Smooth muscle cell (in vitro differentiated cells): ENCODE measurements around the gene TRPM3. TPM values are rescaled to one million over a fixed set of nuclear protein-coding genes. Genes with fewer than 3 reads are reported as not detected.

ENCODE experiments used
- DNase-seq: peaks from one replicate; lab custom pipeline; 2025; ENCODE audit not compliant: unreplicated experiment; lab: John Stamatoyannopoulos, UW
- H2AFZ ChIP-seq: fragments of 200-600 bp; sonication (generic); 2 replicates; pipeline ENCODE4 v1.6.0; 2016; ENCODE audit warnings: antibody characterized with exemption, low read depth, mild to moderate bottlenecking
- H3F3A ChIP-seq: fragments of 200-600 bp; sonication (generic); 2 replicates; pipeline ENCODE4 v1.6.0; 2017; ENCODE audit warnings: antibody characterized with exemption, low read depth
- H3K27ac ChIP-seq: fragments of 200-600 bp; sonication (generic); 2 replicates; pipeline ENCODE4 v1.5.1; 2016; ENCODE audit warnings: low read depth, mild to moderate bottlenecking
- H3K27me3 ChIP-seq: fragments of 200-600 bp; sonication (generic); 2 replicates; pipeline ENCODE4 v1.6.1; 2016; ENCODE audit warnings: low read depth, mild to moderate bottlenecking
- H3K36me3 ChIP-seq: fragments of 200-600 bp; sonication (generic); 2 replicates; pipeline ENCODE4 v1.5.1; 2016; ENCODE audit warnings: low read depth
- H3K4me1 ChIP-seq: fragments of 200-600 bp; sonication (generic); 2 replicates; pipeline ENCODE4 v1.5.1; 2016; ENCODE audit warnings: low read depth
- H3K4me2 ChIP-seq: fragments of 200-600 bp; sonication (generic); 2 replicates; pipeline ENCODE4 v1.6.0; 2016; ENCODE audit warnings: mild to moderate bottlenecking
- H3K4me3 ChIP-seq: fragments of 200-600 bp; sonication (generic); 2 replicates; pipeline ENCODE4 v1.5.1; 2016; ENCODE audit warnings: mild to moderate bottlenecking
- H3K79me2 ChIP-seq: fragments of 200-600 bp; sonication (generic); 2 replicates; pipeline ENCODE4 v1.6.0; 2016; ENCODE audit warnings: low read depth, mild to moderate bottlenecking
- H3K9ac ChIP-seq: fragments of 200-600 bp; sonication (generic); 2 replicates; pipeline ENCODE4 v1.6.0; 2016; ENCODE audit warnings: low read depth
- H3K9me3 ChIP-seq: fragments of 200-600 bp; sonication (generic); replicated peaks from 2 replicates; pipeline ENCODE4 v1.5.1; 2016; ENCODE audit warnings: low read depth
- H4K20me1 ChIP-seq: fragments of 200-600 bp; sonication (generic); 2 replicates; pipeline ENCODE4 v1.6.0; 2016; ENCODE audit warnings: low read depth
- CTCF ChIP-seq: fragments of 200-600 bp; sonication (generic); IDR thresholded peaks from 2 replicates; pipeline ENCODE4 v1.5.1; 2017; ENCODE audit warnings: borderline replicate concordance, mild to moderate bottlenecking, antibody characterized with exemption; ENCODE audit not compliant: insufficient read depth, poor library complexity, severe bottlenecking
- WGBS: methylation state at CpG from one replicate; pipeline ENCODE4 v1.1.7; 2016; ENCODE audit warnings: low lambda C conversion rate; 5-methylcytosine and 5-hydroxymethylcytosine counted together
- microRNA counts: library from miRNA; unstranded; fragments of <30 nt; microRNA quantifications from one replicate; lab custom pipeline; 2016
- microRNA-seq: library from miRNA; unstranded; fragments of <30 nt; microRNA quantifications from one replicate; pipeline ENCODE4, GENCODE V29; 2016; ENCODE audit warnings: borderline number of aligned reads
- polyA plus RNA-seq: library from polyadenylated mRNA; unstranded; fragments of >200 nt; fragmentation: Nextera tagmentation; extraction: Ambion mirVana; gene quantifications from 2 replicates; pipeline ENCODE4 v1.2.1, GENCODE V29; 2016
- small RNA-seq: library from RNA; depleted of rRNA; stranded (forward); fragments of <200 nt; gene quantifications from one replicate; pipeline ENCODE3, GENCODE V24; 2014
- total RNA-seq: library from RNA; depleted of rRNA; stranded (reverse); fragments of >200 nt; gene quantifications from 2 replicates; pipeline ENCODE4 v1.2.3, GENCODE V29; 2014

The TRPM3 gene
- total and polyA plus RNA-seq, 2 experiments from 2014 or later: not detected

DNA sequence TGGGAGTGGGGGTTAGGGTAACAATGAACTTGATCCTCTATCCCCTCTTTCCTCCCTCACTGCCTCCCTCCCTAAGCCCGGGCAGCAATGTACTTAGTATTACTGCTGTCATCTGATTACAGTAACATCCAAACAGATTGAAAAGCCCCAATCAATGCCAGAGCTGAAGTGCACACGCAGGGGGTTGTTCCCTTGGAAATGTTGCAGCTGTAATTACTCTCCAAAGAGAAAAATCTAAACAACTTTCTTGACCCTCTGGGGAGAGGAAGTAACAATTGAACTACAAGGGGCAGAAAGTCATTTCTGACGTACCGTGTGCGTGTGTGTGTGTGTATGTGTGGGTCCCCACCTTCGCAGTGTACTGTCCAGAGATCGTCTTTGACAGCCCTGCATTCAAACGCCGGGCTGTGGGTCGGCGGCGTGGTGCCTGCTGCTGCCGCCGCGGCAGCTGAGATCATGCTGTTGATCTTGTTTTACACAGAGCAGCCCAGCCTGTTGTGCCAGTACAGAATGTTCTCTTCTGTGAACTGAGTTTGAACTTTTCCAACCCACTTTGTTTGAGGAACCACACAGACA lies 640.9 kb downstream of the TRPM3 start:
- Histone ChIP-seq H3K27ac (no peak overlapping the region), H3K79me2 (no peaks in the 10 kb centered on the region), H3K9me3 (no peaks in the 10 kb centered on the region), H4K20me1 (no peaks in the 10 kb centered on the region), H3K9ac (no peak overlapping the region), H3K27me3 (no peaks in the 10 kb centered on the region), H3K36me3 (no peaks in the 10 kb centered on the region), H3K4me3 (no peak overlapping the region), H3K4me2 (peak overlapping the region; percentile 12), H3F3A (peaks cover 5% of the 10 kb centered on the region), H3K4me1 (peaks cover 11% of the 10 kb centered on the region), H2AFZ (peak overlapping the region; percentile 52)
- 53% methylated on average over 15 of the region's 15 CpGs for WGBS
- no peak for TF ChIP-seq CTCF
- no peak for DNase-seq

GRCh38 chr9:70479880-70480291 lies 641.5 kb downstream of the TRPM3 start:
- no peak overlapping the region for H3K9ac ChIP-seq
- H3K27me3 ChIP-seq: no peaks in the 10 kb centered on the region
- no peak overlapping the region for H3K4me3 ChIP-seq
- no peaks in the 10 kb centered on the region for H3K79me2 ChIP-seq
- no peaks in the 10 kb centered on the region for H3K9me3 ChIP-seq
- no peaks in the 10 kb centered on the region for H3K36me3 ChIP-seq
- peaks cover 5% of the 10 kb centered on the region for H3F3A ChIP-seq
- no peak for TF ChIP-seq CTCF
- DNase-seq: no peak
- peak overlapping the region; percentile 32 for H2AFZ ChIP-seq
- H4K20me1 ChIP-seq: no peaks in the 10 kb centered on the region
- 31% methylated on average over 5 of the region's 5 CpGs for WGBS
- H3K4me2 ChIP-seq: peak overlapping the region; percentile 8
- H3K4me1 ChIP-seq: peaks cover 11% of the 10 kb centered on the region
- H3K27ac ChIP-seq: no peak overlapping the region

MicroRNAs encoded within 50 kb of the gene (microRNA counts, 767-probe panel; counts per million panel counts)
- microRNA hsa-miR-204-5p (lab: Ali Mortazavi, UCI): 183 counts per million

Small RNAs within 50 kb of the gene (microRNA-seq; reads per million reads assigned to microRNA genes)
- gene MIR204: 29.8 reads per million, percentile 37 among the genes with 10 or more reads in this experiment

Small RNAs within 50 kb of the gene (small RNA-seq; reads per million reads assigned to genes)
- 6.4 reads per million, percentile 69 among the genes with 10 or more reads in this experiment for gene MIR204
- 0.16 reads per million for gene RN7SL726P
